Fibroblast of mammary gland (primary cell): ENCODE results near the gene IGHMBP2.
A peak's percentile ranks its signal among the peaks of the same experiment; 100 is the strongest.

Source experiments
- DNase-seq: peaks from one replicate; pipeline ENCODE4 v3.0.0-alpha.2; 2010; ENCODE audit warnings: low read depth
- H3K4me3 ChIP-seq: 2 replicates; pipeline ENCODE4 v1.5.1; 2011; ENCODE audit warnings: low read depth, mild to moderate bottlenecking, low read length, moderate library complexity; ENCODE audit not compliant: control insufficient read depth
- CTCF ChIP-seq: conservative IDR thresholded peaks from 2 replicates; pipeline ENCODE4 v1.5.1; 2011; ENCODE audit warnings: low read depth, low read length, inconsistent platforms; ENCODE audit not compliant: control insufficient read depth, insufficient read depth

IGHMBP2 gene

GRCh38 chr11:68950762-68951161 is 47.1 kb downstream of the IGHMBP2 start:
- no peak for DNase-seq
- TF ChIP-seq CTCF = no peak
- no peak overlapping the region for H3K4me3 ChIP-seq

DNA sequence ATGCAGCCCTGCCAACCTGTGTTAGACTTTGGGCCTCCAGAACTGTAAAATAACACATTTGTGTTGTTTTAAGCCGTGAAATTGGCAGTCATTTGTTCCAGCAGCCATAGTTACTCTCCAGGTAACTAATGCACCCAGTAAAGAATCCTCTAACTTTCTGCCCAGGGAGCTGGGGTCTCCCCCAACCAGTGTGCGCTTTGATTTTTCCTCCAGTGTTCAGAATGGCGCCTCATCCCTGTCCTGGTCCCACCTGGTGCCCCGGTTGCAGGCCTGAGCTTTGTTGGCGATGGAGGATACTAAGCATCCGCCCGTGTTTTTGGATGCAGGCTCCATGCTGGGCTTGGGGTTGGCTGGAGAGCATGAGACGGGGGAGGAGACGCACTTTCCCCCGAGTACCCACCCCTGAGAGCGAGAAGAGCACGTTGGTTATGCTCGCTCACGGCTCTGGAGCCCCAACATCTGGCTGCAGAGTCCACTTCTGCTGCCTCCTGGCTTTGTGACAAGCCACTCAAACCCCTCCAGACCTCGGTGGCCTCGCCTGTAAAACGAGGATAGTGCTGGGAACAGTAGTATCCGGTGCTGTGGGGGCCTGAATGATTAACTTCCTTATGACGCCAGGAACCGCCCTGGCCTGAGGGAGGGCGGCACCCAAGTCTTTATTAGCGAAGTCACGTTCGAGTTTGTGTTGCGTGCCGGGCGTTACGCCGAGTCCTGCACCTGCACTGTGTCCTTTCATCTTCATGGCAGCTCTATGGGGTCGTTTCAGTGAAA is 51.3 kb downstream of the IGHMBP2 start:
- no peak overlapping the region for H3K4me3 ChIP-seq
- no peak for TF ChIP-seq CTCF
- DNase-seq = peak; percentile 63

- no peak for DNase-seq
- H3K4me3 ChIP-seq = no peak overlapping the region
- TF ChIP-seq CTCF = no peak
These were observed 51.9 kb downstream of the IGHMBP2 start for GRCh38 chr11:68955607-68955958.

DNA sequence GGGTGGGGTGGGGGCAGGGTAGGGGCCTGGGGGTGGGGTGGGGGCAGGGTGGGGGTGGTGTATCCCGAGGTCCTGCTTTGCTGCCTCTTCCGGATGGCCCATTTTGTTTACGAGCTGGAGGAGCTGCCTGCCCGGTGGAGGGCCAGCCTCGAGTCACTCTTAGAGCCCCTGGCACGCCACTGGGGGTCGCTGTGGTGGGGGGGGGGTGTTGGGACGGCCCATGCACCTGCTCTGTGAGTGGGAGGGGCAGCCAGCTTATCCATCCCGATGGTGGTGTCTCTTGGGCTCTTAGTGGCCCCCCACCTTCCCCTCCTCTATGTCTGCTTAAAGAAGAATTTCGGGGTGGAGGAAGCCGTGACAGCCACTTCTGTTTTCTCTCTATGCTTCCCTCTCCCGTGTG is 52.5 kb downstream of the IGHMBP2 start:
- H3K4me3 ChIP-seq = no peak overlapping the region
- no peak for TF ChIP-seq CTCF
- DNase-seq = no peak

DNA sequence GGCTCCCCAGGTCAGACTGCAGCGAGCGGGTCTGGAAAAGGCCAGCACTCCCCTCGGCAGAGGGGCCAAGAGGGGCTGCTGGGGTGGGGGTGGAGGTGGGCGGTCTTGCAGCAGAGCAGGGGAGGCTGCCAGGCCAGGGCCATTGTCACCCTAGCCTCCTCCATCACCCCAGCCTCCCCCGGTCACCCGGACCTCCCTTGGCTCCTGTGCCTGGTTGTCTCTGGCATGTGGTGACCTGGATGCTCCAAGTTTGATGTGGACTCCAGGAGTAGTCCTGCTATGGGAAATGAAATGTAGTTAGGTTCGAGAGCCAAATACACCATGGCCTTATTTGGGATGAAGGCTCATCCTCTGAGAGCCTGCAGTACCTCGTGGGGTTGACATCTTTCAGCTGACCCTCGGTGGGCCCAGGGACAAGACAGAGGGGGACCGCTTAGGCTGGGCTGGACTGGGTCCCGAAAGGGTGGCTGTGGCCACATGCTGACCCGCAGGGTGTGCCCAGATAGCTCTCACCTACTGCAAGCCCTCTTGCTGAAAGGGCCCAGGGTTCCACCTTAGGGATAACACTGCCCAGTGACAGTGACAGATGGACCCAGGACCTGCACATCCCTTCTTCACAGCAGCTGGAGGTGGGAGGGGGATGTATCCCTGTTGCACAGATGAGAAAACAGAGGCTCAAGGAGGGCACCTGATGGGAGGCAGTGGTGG is 53.0 kb downstream of the IGHMBP2 start:
- DNase-seq = no peak
- H3K4me3 ChIP-seq = no peak overlapping the region
- TF ChIP-seq CTCF = no peak

- no peak for TF ChIP-seq CTCF
- DNase-seq = no peak
- H3K4me3 ChIP-seq = no peak overlapping the region
These were observed 54.5 kb downstream of the IGHMBP2 start for GRCh38 chr11:68958211-68958610.
